ENCODE measurements around the gene FAM209B.

DNA sequence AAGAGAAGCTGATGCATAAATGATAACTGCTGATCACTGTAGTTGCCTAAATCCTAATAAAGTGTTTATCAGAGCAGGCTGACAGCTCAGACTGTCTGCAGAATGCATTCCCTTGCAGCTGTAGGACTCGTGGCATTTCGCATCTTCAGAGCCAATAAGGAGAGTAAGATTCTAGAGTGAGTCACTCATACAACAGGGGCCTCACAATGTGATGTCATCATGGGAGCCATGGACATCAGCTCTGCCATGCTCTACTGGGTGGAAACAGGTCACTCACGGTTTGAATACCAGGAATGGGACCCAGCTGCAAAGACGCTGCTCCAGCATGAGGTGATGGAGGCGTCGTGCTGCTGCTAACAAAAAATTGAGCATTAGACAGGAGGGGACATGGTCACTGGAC is 7.4 kb downstream of the FAM209B start:
- TF ChIP-seq, protein P1, sequence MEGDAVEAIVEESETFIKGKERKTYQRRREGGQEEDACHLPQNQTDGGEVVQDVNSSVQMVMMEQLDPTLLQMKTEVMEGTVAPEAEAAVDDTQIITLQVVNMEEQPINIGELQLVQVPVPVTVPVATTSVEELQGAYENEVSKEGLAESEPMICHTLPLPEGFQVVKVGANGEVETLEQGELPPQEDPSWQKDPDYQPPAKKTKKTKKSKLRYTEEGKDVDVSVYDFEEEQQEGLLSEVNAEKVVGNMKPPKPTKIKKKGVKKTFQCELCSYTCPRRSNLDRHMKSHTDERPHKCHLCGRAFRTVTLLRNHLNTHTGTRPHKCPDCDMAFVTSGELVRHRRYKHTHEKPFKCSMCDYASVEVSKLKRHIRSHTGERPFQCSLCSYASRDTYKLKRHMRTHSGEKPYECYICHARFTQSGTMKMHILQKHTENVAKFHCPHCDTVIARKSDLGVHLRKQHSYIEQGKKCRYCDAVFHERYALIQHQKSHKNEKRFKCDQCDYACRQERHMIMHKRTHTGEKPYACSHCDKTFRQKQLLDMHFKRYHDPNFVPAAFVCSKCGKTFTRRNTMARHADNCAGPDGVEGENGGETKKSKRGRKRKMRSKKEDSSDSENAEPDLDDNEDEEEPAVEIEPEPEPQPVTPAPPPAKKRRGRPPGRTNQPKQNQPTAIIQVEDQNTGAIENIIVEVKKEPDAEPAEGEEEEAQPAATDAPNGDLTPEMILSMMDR (IDR thresholded peaks at IDR 0.05): no peak
- TF ChIP-seq POLR2A (IDR thresholded peaks at IDR 0.05): no peak
